HepG2 (cell line): ENCODE results near the gene SLC50A1. TPM values are rescaled to one million over a fixed set of nuclear protein-coding genes. Genes with fewer than 3 reads are reported as not detected.
A peak's percentile ranks its signal among the peaks of the same experiment; 100 is the strongest.

Experiments
- DMTF1 ChIP-seq: sonication (generic); formaldehyde crosslinking; IDR thresholded peaks from 2 replicates; pipeline ENCODE4 v1.4.0; 2020; ENCODE audit warnings: mild to moderate bottlenecking, missing genetic modification reagents
- FOXJ3 ChIP-seq: sonication (generic); formaldehyde crosslinking; IDR thresholded peaks from 2 replicates; pipeline ENCODE4 v1.4.0; 2020; ENCODE audit warnings: missing genetic modification reagents, mild to moderate bottlenecking, borderline replicate concordance
- HCFC1 ChIP-seq: fragments of 150-350 bp; IDR thresholded peaks from 2 replicates; pipeline ENCODE4 v1.6.1; 2014; ENCODE audit warnings: low read depth, low read length
- HMG20B ChIP-seq: conservative IDR thresholded peaks from 2 replicates; pipeline ENCODE4 v1.6.1; 2016; ENCODE audit warnings: missing genetic modification reagents, missing compliant biosample characterization
- ISL2 ChIP-seq: sonication (generic); formaldehyde crosslinking; IDR thresholded peaks from 2 replicates; pipeline ENCODE4 v1.5.0; 2020; ENCODE audit warnings: missing genetic modification reagents
- NFE2L2 ChIP-seq: fragments of 150-350 bp; IDR thresholded peaks from 2 replicates; pipeline ENCODE4 v1.6.1; 2014; ENCODE audit warnings: low read length
- NR1H2 ChIP-seq: sonication (generic); formaldehyde crosslinking; IDR thresholded peaks from 2 replicates; pipeline ENCODE4 v1.8.1; 2022; ENCODE audit warnings: low read depth, missing genetic modification reagents, borderline replicate concordance
- PHF5A ChIP-seq: IDR thresholded peaks from one replicate; pipeline ENCODE4 v1.6.1; 2018; ENCODE audit warnings: low read depth, missing genetic modification reagents; ENCODE audit not compliant: unreplicated experiment
- TARDBP ChIP-seq: sonication (generic); formaldehyde crosslinking; IDR thresholded peaks from 2 replicates; pipeline ENCODE4 v1.8.0; 2022; ENCODE audit warnings: mild to moderate bottlenecking, missing genetic modification reagents
- TFDP2 ChIP-seq: sonication (generic); formaldehyde crosslinking; IDR thresholded peaks from 2 replicates; pipeline ENCODE4 v1.4.0; 2020; ENCODE audit warnings: missing genetic modification reagents
- TGIF2 ChIP-seq: IDR thresholded peaks from 2 replicates; pipeline ENCODE4 v1.6.1; 2016; ENCODE audit warnings: control low read depth, missing compliant biosample characterization
- THAP9 ChIP-seq: sonication (generic); formaldehyde crosslinking; IDR thresholded peaks from 2 replicates; pipeline ENCODE4; 2020; ENCODE audit warnings: missing genetic modification reagents, mild to moderate bottlenecking, borderline replicate concordance
- XRCC5 ChIP-seq: fragments of 200-400 bp; formaldehyde crosslinking; optimal IDR thresholded peaks from 2 replicates; pipeline ENCODE3; 2017; ENCODE audit warnings: mild to moderate bottlenecking, low read length
- ZFP36 ChIP-seq: fragments of 150-350 bp; IDR thresholded peaks from 2 replicates; pipeline ENCODE4 v1.6.1; 2018; ENCODE audit warnings: borderline replicate concordance, low read length, low read depth; ENCODE audit not compliant: partially characterized antibody
- ZMAT3 ChIP-seq: sonication (generic); formaldehyde crosslinking; conservative IDR thresholded peaks from 2 replicates; pipeline ENCODE4 v1.7.0; 2021; ENCODE audit warnings: missing genetic modification reagents
- ZMYM2 ChIP-seq: sonication (generic); formaldehyde crosslinking; IDR thresholded peaks from 2 replicates; pipeline ENCODE4 v1.8.0; 2022; ENCODE audit warnings: mild to moderate bottlenecking, missing genetic modification reagents
- ZNF230 ChIP-seq: sonication (generic); formaldehyde crosslinking; IDR thresholded peaks from 2 replicates; pipeline ENCODE4 v1.4.0; 2020; ENCODE audit warnings: mild to moderate bottlenecking, missing genetic modification reagents
- ZNF460 ChIP-seq: sonication (generic); formaldehyde crosslinking; IDR thresholded peaks from 2 replicates; pipeline ENCODE4 v1.5.1; 2020; ENCODE audit warnings: missing genetic modification reagents, mild to moderate bottlenecking, borderline replicate concordance
- ZNF691 ChIP-seq: sonication (generic); formaldehyde crosslinking; IDR thresholded peaks from 2 replicates; pipeline ENCODE4 v1.4.0; 2020; ENCODE audit warnings: missing genetic modification reagents, low read depth, mild to moderate bottlenecking, borderline replicate concordance
- ZNF7 ChIP-seq: IDR thresholded peaks from 2 replicates; pipeline ENCODE4 v1.6.1; 2016; ENCODE audit warnings: missing biosample characterization, missing genetic modification reagents
- ZNF878 ChIP-seq: sonication (generic); formaldehyde crosslinking; IDR thresholded peaks from 2 replicates; pipeline ENCODE4 v1.8.1; 2023; ENCODE audit warnings: mild to moderate bottlenecking, missing genetic modification reagents, moderate library complexity
- ZSCAN21 ChIP-seq: sonication (generic); formaldehyde crosslinking; IDR thresholded peaks from 2 replicates; pipeline ENCODE4 v1.8.0; 2022; ENCODE audit warnings: mild to moderate bottlenecking, missing genetic modification reagents, moderate library complexity, borderline replicate concordance
- polyA plus RNA-seq, 8 experiments: library from polyadenylated mRNA; depleted of rRNA in 3 of 8; stranded (reverse) in 7 of 8; unstranded in 1 of 8; fragments of >200 nt; fragmentation: Illumina TruSeq in 4 of 8; extraction: Trizol in 4 of 8; gene quantifications; 2 replicates each; pipeline versions ENCODE4 v1.2.1 to v1.2.3, GENCODE V29; 2011 to 2016; ENCODE audit warnings: low read depth in 4 of 8, missing spikeins in 1 of 8, mixed read lengths in 1 of 8; ENCODE audit not compliant: insufficient read depth in 1 of 8
- total RNA-seq, 5 experiments: library from RNA; depleted of rRNA; stranded (reverse); fragments of >200 nt; fragmentation: Illumina TruSeq; extraction: Trizol; gene quantifications; 2 replicates each; pipeline ENCODE4 v1.2.3, GENCODE V29; 2016; ENCODE audit warnings: low read depth in 1 of 5

The SLC50A1 gene
- total and polyA plus RNA-seq, 2 of the 13 experiments (the other 11 are each of a cell fraction or from before 2014, with no cell fraction given): 22.5 to 46.8 TPM

- no peak for TF ChIP-seq NR1H2 (CRISPR knock-in tag)
- 0 out of 2 replicates have a peak, but pooled peaks have one; percentile 33 for TF ChIP-seq ZMYM2 (CRISPR knock-in tag)
- no peak for TF ChIP-seq XRCC5
- TF ChIP-seq ZNF691: no peak
- no peak for TF ChIP-seq ZSCAN21 (CRISPR knock-in tag)
- 0 out of 2 replicates have a peak, but pooled peaks have one; percentile 34 for TF ChIP-seq ISL2 (CRISPR knock-in tag)
- peak; percentile 35; the same call in 1 of the 2 replicates for TF ChIP-seq FOXJ3 (CRISPR knock-in tag)
- TF ChIP-seq NFE2L2: no peak
- TF ChIP-seq TFDP2 (CRISPR knock-in tag): peak; percentile 73; the same call in 1 of the 2 replicates
- no peak for TF ChIP-seq DMTF1 (CRISPR knock-in tag)
- 0 out of 2 replicates have a peak, but pooled peaks have one; percentile 26 for TF ChIP-seq ZNF230 (CRISPR knock-in tag)
- peak; percentile 21; the same call in 1 of the 2 replicates for TF ChIP-seq TGIF2 (CRISPR knock-in tag)
- TF ChIP-seq PHF5A (CRISPR knock-in tag): no peak
- no peak for TF ChIP-seq HCFC1
- TF ChIP-seq ZNF460 (CRISPR knock-in tag): no peak
- 0 out of 2 replicates have a peak, but pooled peaks have one; percentile 43 for TF ChIP-seq TARDBP
- no peak for TF ChIP-seq ZFP36
- TF ChIP-seq ZNF7: peak; percentile 19; the same call in 1 of the 2 replicates
- no peak for TF ChIP-seq ZMAT3 (CRISPR knock-in tag)
- TF ChIP-seq THAP9 (CRISPR knock-in tag): no peak
- no peak for TF ChIP-seq ZNF878 (CRISPR knock-in tag)
- no peak for TF ChIP-seq HMG20B (CRISPR knock-in tag)
Measured at GRCh38 chr1:155107309-155108264, 28.1 kb upstream of the SLC50A1 start (continued).
